ENCODE data around the gene ZNF217.
"Not testable (repeated sequence)": the region's sequence is repeated elsewhere in the genome, so short reads cannot be mapped to it uniquely, and the experiment has no call there.

ZNF217 gene

GRCh38 chr20:53621482-53622246, 28.0 kb upstream of the ZNF217 start:
- DNase-seq, result no peak

- DNase-seq, result not testable (repeated sequence)
Observed at GRCh38 chr20:53618490-53619000, 24.9 kb upstream of the ZNF217 start.

GRCh38 chr20:53617791-53618489, 24.3 kb upstream of the ZNF217 start:
- no peak for DNase-seq

GRCh38 chr20:53616489-53616888, 22.9 kb upstream of the ZNF217 start:
- not testable (repeated sequence) for DNase-seq

GRCh38 chr20:53613748-53614147, 20.1 kb upstream of the ZNF217 start:
- DNase-seq, result no peak

GRCh38 chr20:53612289-53612688, 18.6 kb upstream of the ZNF217 start:
- not testable (repeated sequence) for DNase-seq

GRCh38 chr20:53611449-53611894, 17.8 kb upstream of the ZNF217 start:
- DNase-seq, result no peak

- DNase-seq, result no peak
Observed at GRCh38 chr20:53609491-53610445, 16.1 kb upstream of the ZNF217 start.

- no peak for DNase-seq
Observed at GRCh38 chr20:53608456-53609452, 15.1 kb upstream of the ZNF217 start.

GRCh38 chr20:53608071-53608455, 14.4 kb upstream of the ZNF217 start:
- no peak for DNase-seq

GRCh38 chr20:53606364-53606985, 12.8 kb upstream of the ZNF217 start:
- DNase-seq, result no peak

- DNase-seq, result not testable (repeated sequence)
Observed at GRCh38 chr20:53605401-53605800, 11.8 kb upstream of the ZNF217 start.

- not testable (repeated sequence) for DNase-seq
Observed at GRCh38 chr20:53604846-53605245, 11.2 kb upstream of the ZNF217 start.

GRCh38 chr20:53602661-53603060, 9.0 kb upstream of the ZNF217 start:
- DNase-seq, result no peak

GRCh38 chr20:53599910-53600632, 6.4 kb upstream of the ZNF217 start:
- no peak for DNase-seq

GRCh38 chr20:53599378-53599777, 5.7 kb upstream of the ZNF217 start:
- no peak for DNase-seq

GRCh38 chr20:53599044-53599362, 5.4 kb upstream of the ZNF217 start:
- no peak for DNase-seq

- DNase-seq, result no peak
Observed at GRCh38 chr20:53598140-53599043, 4.8 kb upstream of the ZNF217 start.

- DNase-seq, result no peak
Observed at GRCh38 chr20:53597521-53598120, 4.0 kb upstream of the ZNF217 start.

Measured in NCI-H524 treated with DMSO at 0.1 percent for 48 hours (cell line).